Raji (cell line): ENCODE data around the gene PPCS.
A peak's percentile ranks its signal among the peaks of the same experiment; 100 is the strongest.

ENCODE experiments used
- POLR2A ChIP-seq: IDR thresholded peaks from 2 replicates; pipeline ENCODE4 v1.6.1; 2011; ENCODE audit warnings: low read depth, low read length, control low read depth; ENCODE audit not compliant: insufficient read depth

Gene PPCS

GRCh38 chr1:42456010-42456753 lies at the start of gene PPCS, which contains the start of gene ZMYND12:
Gene PPCS, plus strand, starts transcription at chr1:42456543. Its CDS starts 23 bp downstream, at chr1:42456566.
Gene ZMYND12, minus strand, starts transcription at chr1:42456022. Its CDS starts 25 bp downstream, at chr1:42455997.
- peak; percentile 89 for TF ChIP-seq POLR2A

GRCh38 chr1:42414551-42415496 lies 41.5 kb upstream of the PPCS start:
- TF ChIP-seq POLR2A = no peak

- TF ChIP-seq POLR2A = no peak
Observed at GRCh38 chr1:42417166-42417565, 39.2 kb upstream of the PPCS start.

GRCh38 chr1:42418516-42418915 lies 37.8 kb upstream of the PPCS start:
- TF ChIP-seq POLR2A = no peak

GRCh38 chr1:42419126-42419821 lies 37.1 kb upstream of the PPCS start:
- no peak for TF ChIP-seq POLR2A

GRCh38 chr1:42420121-42420520 lies 36.2 kb upstream of the PPCS start:
- TF ChIP-seq POLR2A = no peak

- TF ChIP-seq POLR2A = no peak
Observed at GRCh38 chr1:42420911-42421585, 35.3 kb upstream of the PPCS start.

- no peak for TF ChIP-seq POLR2A
Observed at GRCh38 chr1:42422737-42423136, 33.6 kb upstream of the PPCS start.

- no peak for TF ChIP-seq POLR2A
Observed at GRCh38 chr1:42423681-42424080, 32.7 kb upstream of the PPCS start.

GRCh38 chr1:42424201-42424600 lies 32.1 kb upstream of the PPCS start:
- TF ChIP-seq POLR2A = no peak

- no peak for TF ChIP-seq POLR2A
Observed at GRCh38 chr1:42427240-42427639, 29.1 kb upstream of the PPCS start.

GRCh38 chr1:42429603-42430002 lies 26.7 kb upstream of the PPCS start:
- no peak for TF ChIP-seq POLR2A

GRCh38 chr1:42430286-42431135 lies 25.8 kb upstream of the PPCS start:
- no peak for TF ChIP-seq POLR2A

GRCh38 chr1:42431514-42431913 lies 24.8 kb upstream of the PPCS start:
- no peak for TF ChIP-seq POLR2A
